A549 (cell line): ENCODE measurements around the gene TSNAXIP1.

ENCODE experiments used
- CHD2 ChIP-seq: fragments of 150-350 bp; IDR thresholded peaks from 2 replicates; pipeline ENCODE4 v1.6.1; 2014; ENCODE audit warnings: low read length; ENCODE audit not compliant: partially characterized antibody
- HOXB13 ChIP-seq: fragments of 250-450 bp; sonication (Bioruptor Pico); IDR thresholded peaks from 2 replicates; pipeline ENCODE4 v1.5.0; 2020; ENCODE audit warnings: low read depth, mild to moderate bottlenecking, moderate library complexity
- JUNB ChIP-seq: fragments of >200 bp; sonication (Bioruptor Twin); formaldehyde crosslinking; IDR thresholded peaks from 2 replicates; pipeline ENCODE4 v1.6.1; 2016
- RFX5 ChIP-seq: fragments of 450-650 bp; IDR thresholded peaks from 2 replicates; pipeline ENCODE4 v1.7.1; 2014; ENCODE audit warnings: antibody characterized with exemption, mild to moderate bottlenecking, moderate library complexity
- TF ChIP-seq, protein P1 (sequence below): fragments of >200 bp; sonication (Bioruptor Twin); formaldehyde crosslinking; IDR thresholded peaks from 3 replicates; pipeline ENCODE4 v1.5.1; 2016

DNA sequence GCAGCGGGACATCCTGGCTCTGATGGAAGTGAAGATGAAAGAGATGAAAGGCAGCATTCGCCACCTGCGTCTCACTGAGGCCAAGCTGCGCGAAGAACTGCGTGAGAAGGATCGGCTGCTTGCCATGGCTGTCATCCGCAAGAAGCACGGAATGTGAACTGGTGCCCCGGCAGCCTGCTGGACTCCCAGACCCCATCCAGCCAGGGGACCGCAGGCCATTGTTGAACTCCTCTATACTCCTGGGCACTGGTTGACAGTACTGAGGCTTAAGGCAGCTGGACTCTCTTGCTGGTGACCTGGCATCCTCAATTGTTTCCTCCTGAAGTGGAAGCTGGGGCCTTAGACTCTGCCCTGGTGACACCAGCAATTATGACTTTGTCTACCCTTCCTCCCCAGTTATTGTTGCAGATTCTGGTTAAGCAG is 36.7 kb downstream of the TSNAXIP1 start:
- no peak for TF ChIP-seq JUNB
- TF ChIP-seq, protein P1, sequence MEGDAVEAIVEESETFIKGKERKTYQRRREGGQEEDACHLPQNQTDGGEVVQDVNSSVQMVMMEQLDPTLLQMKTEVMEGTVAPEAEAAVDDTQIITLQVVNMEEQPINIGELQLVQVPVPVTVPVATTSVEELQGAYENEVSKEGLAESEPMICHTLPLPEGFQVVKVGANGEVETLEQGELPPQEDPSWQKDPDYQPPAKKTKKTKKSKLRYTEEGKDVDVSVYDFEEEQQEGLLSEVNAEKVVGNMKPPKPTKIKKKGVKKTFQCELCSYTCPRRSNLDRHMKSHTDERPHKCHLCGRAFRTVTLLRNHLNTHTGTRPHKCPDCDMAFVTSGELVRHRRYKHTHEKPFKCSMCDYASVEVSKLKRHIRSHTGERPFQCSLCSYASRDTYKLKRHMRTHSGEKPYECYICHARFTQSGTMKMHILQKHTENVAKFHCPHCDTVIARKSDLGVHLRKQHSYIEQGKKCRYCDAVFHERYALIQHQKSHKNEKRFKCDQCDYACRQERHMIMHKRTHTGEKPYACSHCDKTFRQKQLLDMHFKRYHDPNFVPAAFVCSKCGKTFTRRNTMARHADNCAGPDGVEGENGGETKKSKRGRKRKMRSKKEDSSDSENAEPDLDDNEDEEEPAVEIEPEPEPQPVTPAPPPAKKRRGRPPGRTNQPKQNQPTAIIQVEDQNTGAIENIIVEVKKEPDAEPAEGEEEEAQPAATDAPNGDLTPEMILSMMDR: no peak
- TF ChIP-seq HOXB13 (CRISPR knock-in tag): no peak
- TF ChIP-seq CHD2: no peak
- TF ChIP-seq RFX5: no peak
